Smooth muscle cell (in vitro differentiated cells): ENCODE measurements around the gene FBF1. TPM values are rescaled to one million over a fixed set of nuclear protein-coding genes. Genes with fewer than 3 reads are reported as not detected.

Experiments
- DNase-seq: peaks from one replicate; lab custom pipeline; 2025; ENCODE audit not compliant: unreplicated experiment; lab: John Stamatoyannopoulos, UW
- H2AFZ ChIP-seq: fragments of 200-600 bp; sonication (generic); 2 replicates; pipeline ENCODE4 v1.6.0; 2016; ENCODE audit warnings: antibody characterized with exemption, low read depth, mild to moderate bottlenecking
- H3F3A ChIP-seq: fragments of 200-600 bp; sonication (generic); 2 replicates; pipeline ENCODE4 v1.6.0; 2017; ENCODE audit warnings: antibody characterized with exemption, low read depth
- H3K27ac ChIP-seq: fragments of 200-600 bp; sonication (generic); 2 replicates; pipeline ENCODE4 v1.5.1; 2016; ENCODE audit warnings: low read depth, mild to moderate bottlenecking
- H3K27me3 ChIP-seq: fragments of 200-600 bp; sonication (generic); 2 replicates; pipeline ENCODE4 v1.6.1; 2016; ENCODE audit warnings: low read depth, mild to moderate bottlenecking
- H3K36me3 ChIP-seq: fragments of 200-600 bp; sonication (generic); 2 replicates; pipeline ENCODE4 v1.5.1; 2016; ENCODE audit warnings: low read depth
- H3K4me1 ChIP-seq: fragments of 200-600 bp; sonication (generic); 2 replicates; pipeline ENCODE4 v1.5.1; 2016; ENCODE audit warnings: low read depth
- H3K4me2 ChIP-seq: fragments of 200-600 bp; sonication (generic); 2 replicates; pipeline ENCODE4 v1.6.0; 2016; ENCODE audit warnings: mild to moderate bottlenecking
- H3K4me3 ChIP-seq: fragments of 200-600 bp; sonication (generic); 2 replicates; pipeline ENCODE4 v1.5.1; 2016; ENCODE audit warnings: mild to moderate bottlenecking
- H3K79me2 ChIP-seq: fragments of 200-600 bp; sonication (generic); 2 replicates; pipeline ENCODE4 v1.6.0; 2016; ENCODE audit warnings: low read depth, mild to moderate bottlenecking
- H3K9ac ChIP-seq: fragments of 200-600 bp; sonication (generic); 2 replicates; pipeline ENCODE4 v1.6.0; 2016; ENCODE audit warnings: low read depth
- H3K9me3 ChIP-seq: fragments of 200-600 bp; sonication (generic); replicated peaks from 2 replicates; pipeline ENCODE4 v1.5.1; 2016; ENCODE audit warnings: low read depth
- H4K20me1 ChIP-seq: fragments of 200-600 bp; sonication (generic); 2 replicates; pipeline ENCODE4 v1.6.0; 2016; ENCODE audit warnings: low read depth
- CTCF ChIP-seq: fragments of 200-600 bp; sonication (generic); IDR thresholded peaks from 2 replicates; pipeline ENCODE4 v1.5.1; 2017; ENCODE audit warnings: borderline replicate concordance, mild to moderate bottlenecking, antibody characterized with exemption; ENCODE audit not compliant: insufficient read depth, poor library complexity, severe bottlenecking
- WGBS: methylation state at CpG from one replicate; pipeline ENCODE4 v1.1.7; 2016; ENCODE audit warnings: low lambda C conversion rate; 5-methylcytosine and 5-hydroxymethylcytosine counted together
- polyA plus RNA-seq: library from polyadenylated mRNA; unstranded; fragments of >200 nt; fragmentation: Nextera tagmentation; extraction: Ambion mirVana; gene quantifications from 2 replicates; pipeline ENCODE4 v1.2.1, GENCODE V29; 2016
- total RNA-seq: library from RNA; depleted of rRNA; stranded (reverse); fragments of >200 nt; gene quantifications from 2 replicates; pipeline ENCODE4 v1.2.3, GENCODE V29; 2014

The FBF1 gene
- total and polyA plus RNA-seq, 2 experiments from 2014 or later: 4.6 to 8.4 TPM

- H3K9ac ChIP-seq: no peak overlapping the region
- H3K4me1 ChIP-seq: no peaks in the 10 kb centered on the region
- H2AFZ ChIP-seq: no peak overlapping the region
- no peaks in the 10 kb centered on the region for H3K27me3 ChIP-seq
- H3K4me2 ChIP-seq: no peak overlapping the region
- no peak for TF ChIP-seq CTCF
- 96% methylated on average over 8 of the region's 8 CpGs for WGBS
- H4K20me1 ChIP-seq: peaks cover 7% of the 10 kb centered on the region
- no peak overlapping the region for H3K4me3 ChIP-seq
- H3K9me3 ChIP-seq: no peaks in the 10 kb centered on the region
- DNase-seq: no peak
- H3K27ac ChIP-seq: no peak overlapping the region
- peaks cover 26% of the 10 kb centered on the region for H3K36me3 ChIP-seq
- H3K79me2 ChIP-seq: no peaks in the 10 kb centered on the region
- H3F3A ChIP-seq: no peaks in the 10 kb centered on the region
These were observed 10.2 kb upstream of the FBF1 start for GRCh38 chr17:75950855-75951554.

GRCh38 chr17:75950421-75950820, 9.6 kb upstream of the FBF1 start:
- TF ChIP-seq CTCF: no peak
- WGBS: 95% methylated on average over 6 of the region's 6 CpGs

GRCh38 chr17:75945211-75945610, 4.4 kb upstream of the FBF1 start:
- no peaks in the 10 kb centered on the region for H3K27me3 ChIP-seq
- no peak overlapping the region for H3K4me3 ChIP-seq
- H3K9me3 ChIP-seq: no peaks in the 10 kb centered on the region
- no peaks in the 10 kb centered on the region for H4K20me1 ChIP-seq
- 90% methylated on average over 2 of the region's 2 CpGs for WGBS
- H3K4me2 ChIP-seq: no peak overlapping the region
- no peaks in the 10 kb centered on the region for H3K79me2 ChIP-seq
- peaks cover 5% of the 10 kb centered on the region for H3K4me1 ChIP-seq
- peaks cover 8% of the 10 kb centered on the region for H3F3A ChIP-seq
- H2AFZ ChIP-seq: no peak overlapping the region
- H3K36me3 ChIP-seq: peaks cover 20% of the 10 kb centered on the region
- DNase-seq: no peak
- TF ChIP-seq CTCF: no peak
- no peak overlapping the region for H3K27ac ChIP-seq
- H3K9ac ChIP-seq: no peak overlapping the region

More at GRCh38 chr17:75950421-75950820, 9.6 kb upstream of the FBF1 start:
- no peak overlapping the region for H3K9ac ChIP-seq
- H3K9me3 ChIP-seq: no peaks in the 10 kb centered on the region
- H4K20me1 ChIP-seq: peaks cover 7% of the 10 kb centered on the region
- no peak overlapping the region for H3K4me2 ChIP-seq
- no peak for DNase-seq
- H3K27ac ChIP-seq: no peak overlapping the region
- H3K4me1 ChIP-seq: no peaks in the 10 kb centered on the region
- peaks cover 25% of the 10 kb centered on the region for H3K36me3 ChIP-seq
- H3K79me2 ChIP-seq: no peaks in the 10 kb centered on the region
- H3K4me3 ChIP-seq: no peak overlapping the region
- no peak overlapping the region for H2AFZ ChIP-seq
- no peaks in the 10 kb centered on the region for H3F3A ChIP-seq
- H3K27me3 ChIP-seq: no peaks in the 10 kb centered on the region

- Histone ChIP-seq H2AFZ (no peak overlapping the region), H4K20me1 (no peaks in the 10 kb centered on the region), H3K27me3 (no peaks in the 10 kb centered on the region), H3K4me1 (peaks cover 5% of the 10 kb centered on the region), H3K4me2 (no peak overlapping the region), H3K4me3 (no peak overlapping the region), H3K79me2 (no peaks in the 10 kb centered on the region), H3K9me3 (no peaks in the 10 kb centered on the region), H3F3A (peaks cover 8% of the 10 kb centered on the region), H3K27ac (no peak overlapping the region), H3K36me3 (peaks cover 20% of the 10 kb centered on the region), H3K9ac (no peak overlapping the region)
- no peak for DNase-seq
- 93% methylated on average over 1 of the region's 1 CpG for WGBS
- TF ChIP-seq CTCF: no peak
These were observed 2.6 kb upstream of the FBF1 start for GRCh38 chr17:75943491-75943890.
